ENCODE results near the gene OR52E2.
"Not testable (repeated sequence)": the region's sequence is repeated elsewhere in the genome, so short reads cannot be mapped to it uniquely, and the experiment has no call there.

The OR52E2 gene

GRCh38 chr11:5059391-5059790 lies at the start of gene OR52E2:
OR52E2 (minus strand) TSS chr11:5059627; CDS start chr11:5059627, 0 bp downstream.
- DNase-seq = no peak

DNA sequence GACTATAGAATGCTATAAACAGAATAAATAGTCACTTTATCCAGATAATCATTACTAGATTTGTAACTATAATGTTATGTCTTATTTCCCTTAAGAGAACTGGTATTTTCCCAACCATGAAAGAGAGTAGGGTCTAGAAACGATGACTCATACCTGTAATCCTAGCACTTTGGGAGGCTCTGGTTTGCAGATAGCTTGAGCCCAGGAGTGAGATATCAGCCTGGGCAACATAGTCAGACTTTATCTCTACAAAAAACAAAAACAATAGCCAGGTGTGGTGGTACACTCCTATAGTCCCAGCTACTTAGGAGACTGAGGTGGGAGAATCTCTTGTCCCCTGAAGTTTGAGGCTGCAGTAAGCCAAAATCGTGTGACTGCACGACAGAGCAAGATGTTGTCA lies 47.9 kb upstream of the OR52E2 start:
- DNase-seq = no peak

DNA sequence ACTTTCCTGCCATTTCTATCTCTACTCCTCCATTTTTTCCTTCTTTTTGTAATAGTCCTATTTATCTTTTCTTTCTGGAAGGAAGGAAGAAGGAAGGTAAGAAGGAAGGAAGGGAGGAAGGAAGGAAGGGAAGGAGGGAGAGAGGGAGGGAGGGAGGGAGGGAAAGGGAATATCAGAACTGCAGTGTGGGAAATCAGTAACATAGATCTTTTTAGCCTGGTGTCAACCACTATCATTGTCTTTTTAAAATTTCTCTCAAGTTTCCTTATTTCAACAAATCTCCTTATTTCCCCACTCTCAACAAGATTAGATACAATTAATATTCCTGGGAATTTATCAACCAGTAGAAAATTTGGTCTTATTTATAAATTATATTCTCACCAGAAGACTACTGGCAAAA lies 43.6 kb upstream of the OR52E2 start:
- no peak for DNase-seq

DNA sequence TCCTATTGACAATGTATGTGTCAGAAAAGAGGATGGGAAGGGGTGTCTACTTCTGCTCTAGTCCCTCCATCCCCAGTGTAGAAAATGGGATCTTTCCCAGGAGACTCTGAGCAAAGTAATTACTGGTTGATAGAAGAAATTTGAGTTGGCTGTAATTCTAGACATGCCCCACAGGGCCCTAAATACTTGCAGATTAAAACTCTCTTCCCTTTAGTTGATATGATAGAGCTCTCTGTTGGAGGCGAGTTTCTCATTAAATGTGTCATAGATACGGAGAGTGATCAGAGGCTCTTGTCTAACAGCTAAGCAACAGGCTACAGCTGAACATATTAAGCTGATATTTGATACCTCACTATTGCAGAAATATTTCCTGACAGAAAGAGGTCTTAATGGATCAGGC lies 42.8 kb upstream of the OR52E2 start:
- no peak for DNase-seq

DNA sequence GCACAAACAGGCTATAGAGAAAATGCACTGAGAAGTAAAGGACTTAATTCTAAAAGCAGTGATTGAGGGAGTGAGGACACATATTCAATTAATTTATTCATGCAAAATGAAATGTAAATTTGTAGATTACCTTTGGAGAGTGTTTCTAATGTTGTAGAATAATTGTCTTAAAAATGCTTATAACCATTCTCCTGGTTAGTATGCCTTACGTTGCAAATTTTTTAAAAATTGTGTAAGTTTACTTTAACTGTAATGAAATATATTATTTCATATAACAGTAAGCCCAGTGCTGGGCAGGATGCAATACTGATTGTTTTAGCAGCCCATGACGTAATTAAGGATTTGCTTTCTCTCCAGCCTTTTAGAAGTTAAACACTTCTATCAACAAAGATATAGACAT lies 36.6 kb upstream of the OR52E2 start:
- DNase-seq = no peak

GRCh38 chr11:5092821-5093585 lies 33.6 kb upstream of the OR52E2 start:
- no peak for DNase-seq

GRCh38 chr11:5090668-5091067 lies 31.2 kb upstream of the OR52E2 start:
- DNase-seq = no peak

DNA sequence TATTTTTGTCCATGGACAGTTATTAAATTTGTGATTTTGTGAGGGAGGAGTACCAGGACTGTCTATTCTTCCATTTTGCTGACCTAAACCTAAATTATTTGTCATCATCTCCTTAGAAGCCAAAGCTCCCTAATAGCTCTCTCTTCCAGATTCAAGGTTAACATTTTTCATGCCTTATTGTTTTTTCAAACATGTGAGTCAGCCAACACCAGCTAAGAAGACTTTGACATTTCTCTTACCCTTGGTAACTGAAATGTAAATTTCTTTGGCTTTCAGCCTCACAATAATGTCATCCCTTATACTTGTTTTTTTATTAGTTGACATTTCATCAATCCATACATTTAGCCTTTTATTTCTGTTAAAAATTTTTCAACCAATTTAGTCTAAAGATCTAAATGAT lies 29.1 kb upstream of the OR52E2 start:
- DNase-seq = no peak

- DNase-seq = no peak
These were observed 24.2 kb upstream of the OR52E2 start for GRCh38 chr11:5083602-5084001.

GRCh38 chr11:5081405-5081804 lies 22.0 kb upstream of the OR52E2 start:
- DNase-seq = no peak

GRCh38 chr11:5071799-5072198 lies 12.4 kb upstream of the OR52E2 start:
- no peak for DNase-seq

GRCh38 chr11:5069272-5069671 lies 9.8 kb upstream of the OR52E2 start, which contains the start of gene OR52E1:
OR52E1 (plus strand) TSS chr11:5069572.
- no peak for DNase-seq

GRCh38 chr11:5065027-5065426 lies 5.6 kb upstream of the OR52E2 start:
- no peak for DNase-seq

DNA sequence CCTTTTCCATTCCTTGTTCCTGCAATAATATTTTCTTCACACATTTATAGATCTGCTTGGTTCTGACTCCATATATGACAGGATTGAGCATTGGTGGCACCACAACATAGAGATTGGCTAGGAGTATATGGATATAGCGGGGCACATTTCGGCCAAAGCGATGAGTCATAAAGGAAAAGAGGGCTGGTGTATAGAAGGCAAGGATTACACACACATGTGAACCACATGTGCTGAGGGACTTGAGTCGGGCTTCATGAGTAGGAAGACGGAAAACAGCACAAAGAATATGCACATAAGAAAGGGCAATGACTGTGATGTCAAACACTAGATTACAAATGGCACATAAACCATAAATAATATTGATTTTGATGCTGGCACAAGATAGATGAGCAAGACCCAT lies 748 bp downstream of the OR52E2 start:
- DNase-seq = not testable (repeated sequence)

DNA sequence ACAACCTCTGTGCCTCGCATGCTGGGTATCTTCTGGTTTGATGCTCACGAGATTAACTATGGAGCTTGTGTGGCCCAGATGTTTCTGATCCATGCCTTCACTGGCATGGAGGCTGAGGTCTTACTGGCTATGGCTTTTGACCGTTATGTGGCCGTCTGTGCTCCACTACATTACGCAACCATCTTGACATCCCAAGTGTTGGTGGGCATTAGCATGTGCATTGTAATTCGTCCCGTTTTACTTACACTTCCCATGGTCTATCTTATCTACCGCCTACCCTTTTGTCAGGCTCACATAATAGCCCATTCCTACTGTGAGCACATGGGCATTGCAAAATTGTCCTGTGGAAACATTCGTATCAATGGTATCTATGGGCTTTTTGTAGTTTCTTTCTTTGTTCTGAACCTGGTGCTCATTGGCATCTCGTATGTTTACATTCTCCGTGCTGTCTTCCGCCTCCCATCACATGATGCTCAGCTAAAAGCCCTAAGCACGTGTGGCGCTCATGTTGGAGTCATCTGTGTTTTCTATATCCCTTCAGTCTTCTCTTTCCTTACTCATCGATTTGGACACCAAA lies 12.6 kb downstream of the OR52E2 start:
- no peak for DNase-seq

DNA sequence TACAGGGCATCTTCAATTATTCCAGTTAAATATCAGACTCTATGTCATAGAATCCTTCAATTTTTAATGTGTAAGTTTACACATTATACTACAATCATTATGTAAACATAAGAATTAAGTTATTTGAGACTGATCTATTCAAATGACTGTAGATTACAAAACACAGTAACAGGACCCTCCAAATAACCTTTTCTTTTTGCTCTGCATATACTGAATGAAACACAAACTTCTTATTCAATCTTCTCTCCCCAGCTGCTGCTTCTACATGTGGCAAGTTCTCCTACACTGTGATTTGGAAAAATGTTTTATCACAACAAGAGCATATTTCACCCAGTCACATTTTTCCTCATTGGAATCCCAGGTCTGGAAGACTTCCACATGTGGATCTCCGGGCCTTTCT lies 13.2 kb downstream of the OR52E2 start, which contains the start of gene OR52J3:
TSS of gene OR52J3 (plus strand) at position 301 of the 400 bp plus-strand sequence. CDS start at position 301, 0 bp downstream.
- no peak for DNase-seq

DNA sequence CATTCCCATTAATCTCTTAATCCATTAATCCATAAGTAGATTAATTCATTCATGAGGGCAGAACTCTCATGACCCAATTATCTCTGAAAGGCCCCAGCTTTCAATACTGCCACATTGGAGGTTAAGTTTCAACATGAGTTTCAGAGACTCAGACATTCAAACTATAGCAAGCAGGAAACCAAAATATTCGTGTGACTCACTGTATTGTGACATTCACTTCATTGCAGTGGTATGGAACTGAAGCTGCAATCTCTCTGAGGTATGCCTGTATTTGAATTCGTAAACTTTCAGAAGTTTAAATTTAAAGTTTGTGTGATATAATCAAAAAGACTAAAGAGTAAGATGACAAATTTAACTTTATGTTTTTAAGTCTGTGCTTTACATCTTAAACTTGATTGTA lies 16.0 kb downstream of the OR52E2 start:
- DNase-seq = no peak

- DNase-seq = no peak
These were observed 17.3 kb downstream of the OR52E2 start for GRCh38 chr11:5042091-5042490.

- DNase-seq = no peak
These were observed 18.6 kb downstream of the OR52E2 start for GRCh38 chr11:5040876-5041275.

GRCh38 chr11:5038341-5038740 lies 21.1 kb downstream of the OR52E2 start:
- no peak for DNase-seq

DNA sequence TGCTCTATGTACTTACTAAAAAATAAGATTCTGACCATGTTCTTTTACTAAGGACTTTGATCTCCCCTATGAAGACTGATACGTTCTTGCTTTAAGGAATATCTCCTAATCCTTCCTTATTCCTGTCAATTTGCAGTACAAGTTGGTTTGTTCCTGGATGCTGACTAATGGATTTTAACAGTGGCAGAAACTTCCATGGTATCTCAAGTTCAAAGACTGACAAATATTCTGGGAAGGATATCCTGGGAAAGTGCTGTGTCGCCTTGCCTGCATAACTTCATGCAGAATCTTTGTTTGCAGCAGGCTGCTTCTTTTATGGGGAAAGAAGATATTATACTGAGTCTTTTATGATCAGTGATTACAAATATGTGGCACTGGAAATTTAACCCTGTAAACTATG lies 21.5 kb downstream of the OR52E2 start:
- no peak for DNase-seq

DNA sequence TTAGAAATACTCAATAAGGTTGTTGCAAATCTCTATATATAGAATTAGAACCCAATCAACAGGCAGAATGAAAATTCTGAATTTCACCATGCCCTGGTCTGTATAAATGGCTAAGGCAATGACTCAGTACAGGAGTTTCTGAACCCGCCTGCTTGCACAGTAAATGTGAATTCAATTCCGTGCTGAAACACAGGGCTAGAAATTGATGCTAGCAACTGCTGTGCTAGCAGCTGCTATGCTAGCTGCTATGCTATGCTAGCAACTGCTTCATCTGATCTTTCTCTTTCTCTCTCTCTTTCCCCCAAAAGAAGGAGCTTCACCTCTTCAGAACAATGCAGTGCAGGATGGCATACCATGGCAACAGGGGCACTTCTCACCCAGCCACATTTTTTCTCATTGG lies 22.8 kb downstream of the OR52E2 start:
- DNase-seq = no peak

DNA sequence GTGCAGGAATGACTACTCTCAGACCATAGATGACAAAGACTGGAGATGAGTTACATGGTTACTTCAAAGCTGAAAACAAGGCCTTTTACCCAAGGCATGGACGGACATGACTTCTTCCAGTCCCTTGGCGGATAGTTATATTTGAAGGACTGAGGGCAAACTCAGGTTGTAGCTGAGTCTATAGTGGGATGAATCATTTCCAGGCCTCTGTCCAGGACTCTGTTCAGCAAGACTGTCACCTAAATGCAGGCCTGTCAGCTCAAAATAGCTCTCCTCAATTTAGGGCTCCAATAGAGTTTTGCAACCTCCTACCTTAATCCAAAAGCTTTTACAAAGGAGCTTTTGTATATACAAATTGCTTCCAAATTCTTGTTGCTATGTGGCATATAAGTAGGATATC lies 37.4 kb downstream of the OR52E2 start:
- DNase-seq = no peak

GRCh38 chr11:5013012-5013411 lies 46.4 kb downstream of the OR52E2 start:
- no peak for DNase-seq

DNA sequence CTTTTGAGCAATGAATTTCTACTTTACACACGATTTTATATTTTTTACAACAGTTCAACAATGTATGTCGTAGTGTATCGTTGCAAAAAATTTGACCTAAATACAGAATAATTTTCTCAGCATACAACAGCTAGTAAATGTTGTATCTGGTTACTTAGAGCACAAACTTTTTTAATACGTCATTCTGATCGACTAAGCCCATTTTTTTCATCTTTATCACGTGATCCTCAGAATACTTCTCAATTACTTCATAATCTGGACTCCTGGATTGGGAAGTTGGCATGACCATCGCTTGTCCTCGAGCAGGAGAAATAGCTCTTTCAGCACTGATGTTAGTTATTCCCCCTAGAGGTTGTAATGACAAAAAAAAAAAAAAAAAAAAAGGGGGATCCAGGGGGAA lies 48.2 kb downstream of the OR52E2 start:
- DNase-seq = no peak

Data from DMS153 (cell line).